ENCODE measurements around the gene MDK. TPM values are rescaled to one million over a fixed set of nuclear protein-coding genes. Genes with fewer than 3 reads are reported as not detected.
A peak's percentile ranks its signal among the peaks of the same experiment; 100 is the strongest.

Gene MDK
- total and polyA plus RNA-seq, 12 donors, result 3.6 to 16.5 (median 5.3) TPM

GRCh38 chr11:46413760-46414465, 32.4 kb downstream of the MDK start:
- Histone ChIP-seq H3K27me3 (no peaks in the 10 kb centered on the region), H3K36me3 (peaks cover 0 to 88% (median 36%) of the 10 kb centered on the region in 9 donors), H3K9me3 (no peaks in the 10 kb centered on the region), H3K27ac (no peak overlapping the region), H3K4me1 (peaks cover 0 to 4% (median 0%) of the 10 kb centered on the region in 9 donors), H3K4me3 (no peak overlapping the region)
- no peak for TF ChIP-seq CTCF (IDR thresholded peaks at IDR 0.05)
- ATAC-seq (no peak), DNase-seq (no peak)
- 79 to 89% methylated on average over 9 of the region's 9 CpGs for WGBS, 2 donors
- intact Hi-C loops (cut with DNase I), result no loop called here

- intact Hi-C loops (cut with DNase I), result no loop called here
- ATAC-seq, result peak in 1 of 8 donors; percentile 27
- peaks cover 0 to 4% (median 0%) of the 10 kb centered on the region in 9 donors for H3K4me1 ChIP-seq
- H3K9me3 ChIP-seq, result no peaks in the 10 kb centered on the region
- no peak for DNase-seq
- no peak overlapping the region for H3K27ac ChIP-seq
- H3K36me3 ChIP-seq, result peaks cover 0 to 83% (median 31%) of the 10 kb centered on the region in 9 donors
- 79 to 85% methylated on average over 5 of the region's 5 CpGs for WGBS, 2 donors
- TF ChIP-seq CTCF (IDR thresholded peaks at IDR 0.05), result no peak
- no peaks in the 10 kb centered on the region for H3K27me3 ChIP-seq
- H3K4me3 ChIP-seq, result no peak overlapping the region
These were observed 33.0 kb downstream of the MDK start for GRCh38 chr11:46414466-46414796.

- H3K36me3 ChIP-seq, result peaks cover 0 to 79% (median 28%) of the 10 kb centered on the region in 9 donors
- intact Hi-C loops (cut with DNase I), result no loop called here
- WGBS, 2 donors, result 61% methylated on average over 3 of the region's 3 CpGs
- no peak for TF ChIP-seq CTCF (IDR thresholded peaks at IDR 0.05)
- DNase-seq, result no peak
- H3K9me3 ChIP-seq, result no peaks in the 10 kb centered on the region
- H3K27ac ChIP-seq, result no peak overlapping the region
- no peak overlapping the region for H3K4me3 ChIP-seq
- peaks cover 0 to 4% (median 0%) of the 10 kb centered on the region in 9 donors for H3K4me1 ChIP-seq
- H3K27me3 ChIP-seq, result no peaks in the 10 kb centered on the region
- ATAC-seq, result no peak
These were observed 33.4 kb downstream of the MDK start for GRCh38 chr11:46414879-46415278.

GRCh38 chr11:46417711-46418110, 36.2 kb downstream of the MDK start:
- DNase-seq (no peak), ATAC-seq (no peak)
- no peaks in the 10 kb centered on the region for H3K9me3 ChIP-seq
- no peak overlapping the region for H3K4me3 ChIP-seq
- no peak overlapping the region for H3K27ac ChIP-seq
- WGBS, 2 donors, result 86 to 91% methylated on average over 7 of the region's 7 CpGs
- no peaks in the 10 kb centered on the region for H3K27me3 ChIP-seq
- H3K4me1 ChIP-seq, result peaks cover 0 to 11% (median 5%) of the 10 kb centered on the region in 9 donors
- peaks cover 0 to 77% (median 32%) of the 10 kb centered on the region in 9 donors for H3K36me3 ChIP-seq
- TF ChIP-seq CTCF (IDR thresholded peaks at IDR 0.05), result no peak
- intact Hi-C loops (cut with DNase I), result no loop called here

Measured in heart right ventricle (tissue), 16 donors.